RWPE1 (cell line): Measurements from ENCODE around the gene RBP3.

ENCODE experiments used
- CTCF ChIA-PET: fragments of 350-600 bp; sonication (Branson Sonifier 250); formaldehyde crosslinking; extraction: SDS; loops from one replicate; lab custom pipeline; 2021; lab: Yijun Ruan, JAX
- POLR2A ChIA-PET: fragments of 400-600 bp; formaldehyde crosslinking; extraction: SDS; loops from one replicate; lab custom pipeline; 2020; ENCODE audit warnings: antibody characterized with exemption; ENCODE audit not compliant: low non-redundant PET; lab: Yijun Ruan, JAX
- DNase-seq: peaks from one replicate; pipeline ENCODE4 v3.0.0; 2012; ENCODE audit warnings: low spot score
- H3K27ac ChIP-seq: fragments of 450-650 bp; 2 replicates; pipeline ENCODE4 v1.5.1; 2017
- TF ChIP-seq, protein P1 (sequence below): fragments of 450-650 bp; conservative IDR thresholded peaks from 2 replicates; pipeline ENCODE4 v1.5.1; 2017; ENCODE audit warnings: low read depth, mild to moderate bottlenecking

The RBP3 gene

DNA sequence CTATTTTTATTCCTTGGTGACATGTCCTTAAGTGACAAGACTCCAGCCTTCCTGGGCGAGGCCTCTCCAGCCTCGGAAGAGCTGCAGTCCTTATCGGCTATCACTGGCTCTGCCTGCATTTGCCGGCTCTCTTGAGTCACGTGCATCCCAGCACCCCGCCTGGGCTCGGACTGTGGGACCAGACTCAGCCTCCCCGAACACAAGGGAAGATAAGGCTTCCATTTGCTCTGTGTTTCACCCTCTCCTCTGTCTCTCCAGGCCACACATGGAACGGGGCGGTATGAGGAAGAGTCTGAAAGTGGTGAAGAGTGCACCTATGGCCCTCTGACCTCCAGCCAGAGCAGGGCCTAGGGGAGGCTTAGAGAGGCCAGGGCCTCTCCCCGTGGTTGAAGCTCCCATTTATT is 21.2 kb upstream of the RBP3 start:
- ChIA-PET CTCF (interaction anchor here (0.6 kb wide), 1 partner anchor 90 kb away, joined by 3 read pairs; no protein-coding TSS in a partner anchor), POLR2A (no interaction called here)
- TF ChIP-seq, protein P1, sequence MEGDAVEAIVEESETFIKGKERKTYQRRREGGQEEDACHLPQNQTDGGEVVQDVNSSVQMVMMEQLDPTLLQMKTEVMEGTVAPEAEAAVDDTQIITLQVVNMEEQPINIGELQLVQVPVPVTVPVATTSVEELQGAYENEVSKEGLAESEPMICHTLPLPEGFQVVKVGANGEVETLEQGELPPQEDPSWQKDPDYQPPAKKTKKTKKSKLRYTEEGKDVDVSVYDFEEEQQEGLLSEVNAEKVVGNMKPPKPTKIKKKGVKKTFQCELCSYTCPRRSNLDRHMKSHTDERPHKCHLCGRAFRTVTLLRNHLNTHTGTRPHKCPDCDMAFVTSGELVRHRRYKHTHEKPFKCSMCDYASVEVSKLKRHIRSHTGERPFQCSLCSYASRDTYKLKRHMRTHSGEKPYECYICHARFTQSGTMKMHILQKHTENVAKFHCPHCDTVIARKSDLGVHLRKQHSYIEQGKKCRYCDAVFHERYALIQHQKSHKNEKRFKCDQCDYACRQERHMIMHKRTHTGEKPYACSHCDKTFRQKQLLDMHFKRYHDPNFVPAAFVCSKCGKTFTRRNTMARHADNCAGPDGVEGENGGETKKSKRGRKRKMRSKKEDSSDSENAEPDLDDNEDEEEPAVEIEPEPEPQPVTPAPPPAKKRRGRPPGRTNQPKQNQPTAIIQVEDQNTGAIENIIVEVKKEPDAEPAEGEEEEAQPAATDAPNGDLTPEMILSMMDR, result no peak
- no peak overlapping the region for H3K27ac ChIP-seq
- no peak for DNase-seq

DNA sequence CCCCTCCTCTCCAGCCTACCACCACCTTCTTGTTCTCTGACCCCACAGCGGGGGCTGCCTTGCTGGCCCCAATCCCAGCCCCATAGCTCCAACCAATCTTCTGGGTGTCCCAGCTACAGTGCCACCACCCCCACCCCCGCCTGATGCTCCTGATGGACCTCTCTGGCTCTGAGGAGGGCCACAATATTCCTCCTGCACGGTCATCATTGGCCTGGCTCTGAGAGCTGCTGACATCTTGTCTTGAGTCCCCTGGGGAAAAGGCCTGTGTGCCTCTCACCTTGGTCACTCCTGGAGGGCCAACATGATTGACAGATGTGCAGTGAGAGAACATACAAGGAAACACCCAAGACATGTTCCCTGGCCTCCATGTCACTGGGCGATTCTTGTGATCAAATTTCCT is 18.3 kb upstream of the RBP3 start:
- POLR2A ChIA-PET, result no interaction called here
- no peak overlapping the region for H3K27ac ChIP-seq
- no peak for DNase-seq
- CTCF ChIA-PET, result interaction anchor here (0.7 kb wide), 1 partner anchor 305 kb away, joined by 4 read pairs; no protein-coding TSS in a partner anchor
- TF ChIP-seq, protein P1, result no peak

DNA sequence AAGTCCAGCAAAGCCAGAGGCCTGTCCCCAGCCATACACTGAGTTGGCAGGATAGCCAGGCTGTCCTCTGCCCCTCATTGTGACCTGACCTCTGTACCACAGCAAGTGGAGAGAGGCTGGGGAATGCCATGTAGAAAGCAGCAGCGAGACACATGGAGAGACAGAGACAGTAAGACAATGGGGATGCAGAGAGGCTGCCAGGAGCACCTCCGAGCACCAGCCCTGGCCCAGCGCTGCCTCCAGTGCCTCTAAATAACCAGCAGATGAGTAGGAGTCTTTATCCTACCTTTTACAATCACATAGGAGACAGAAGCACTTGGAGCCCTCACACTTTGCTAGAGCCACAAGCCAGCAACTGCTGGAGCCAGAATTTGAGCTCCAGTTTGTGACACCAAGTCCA is 17.8 kb upstream of the RBP3 start:
- DNase-seq, result no peak
- CTCF ChIA-PET, result interaction anchor here (0.7 kb wide), 1 partner anchor 306 kb away, joined by 4 read pairs; no protein-coding TSS in a partner anchor
- TF ChIP-seq, protein P1, result no peak
- no peak overlapping the region for H3K27ac ChIP-seq
- POLR2A ChIA-PET, result no interaction called here

DNA sequence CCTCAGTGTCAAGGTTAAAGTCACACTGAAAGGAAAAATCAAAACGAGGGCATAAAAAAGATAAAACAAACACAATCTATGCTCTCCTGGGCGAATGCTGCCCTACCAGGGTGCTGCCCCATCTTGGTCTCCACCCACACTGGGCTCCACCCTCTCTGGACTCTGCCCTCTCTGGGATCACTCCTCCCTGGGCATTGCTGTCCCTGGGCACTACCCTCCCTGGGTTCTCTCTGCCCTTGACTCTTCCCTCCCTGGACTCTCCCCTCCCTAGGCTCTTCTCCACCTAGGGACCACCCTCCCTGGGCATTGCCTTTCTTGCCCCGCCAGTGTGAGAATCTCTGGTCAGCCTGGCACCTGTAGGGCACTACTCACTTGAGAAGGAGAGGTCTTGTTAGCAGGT is 17.4 kb upstream of the RBP3 start:
- CTCF ChIA-PET, result interaction anchor here (0.7 to 1.6 kb wide), 2 partner anchors 10 to 306 kb away, joined by 4 read pairs; no protein-coding TSS in a partner anchor
- POLR2A ChIA-PET, result no interaction called here
- DNase-seq, result no peak
- TF ChIP-seq, protein P1, result no peak
- H3K27ac ChIP-seq, result no peak overlapping the region

DNA sequence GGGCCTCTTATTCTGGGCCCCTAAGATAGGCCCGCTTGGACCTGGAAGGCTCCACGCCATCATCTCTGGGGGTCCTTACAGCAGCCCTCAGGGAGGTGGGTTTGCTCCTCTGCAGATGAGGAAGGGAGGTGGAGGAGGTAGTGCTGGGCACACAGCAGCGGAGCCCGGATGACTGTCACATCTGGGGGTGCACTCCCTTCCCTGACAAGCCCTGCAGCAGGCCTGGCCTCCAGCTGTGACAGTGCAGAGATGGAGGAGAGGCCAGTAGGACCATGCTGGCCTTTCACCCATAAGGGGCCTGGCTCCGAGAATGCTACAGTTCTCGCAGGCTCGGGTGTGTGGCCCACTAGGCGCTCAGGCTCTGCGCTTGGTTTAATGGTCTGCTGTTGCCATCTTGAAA is 16.7 kb upstream of the RBP3 start:
- TF ChIP-seq, protein P1, result no peak
- no peak overlapping the region for H3K27ac ChIP-seq
- ChIA-PET POLR2A (no interaction called here), CTCF (interaction anchor here (1.6 kb wide), 1 partner anchor 9 kb away, joined by 4 read pairs; no protein-coding TSS in a partner anchor)
- DNase-seq, result no peak

DNA sequence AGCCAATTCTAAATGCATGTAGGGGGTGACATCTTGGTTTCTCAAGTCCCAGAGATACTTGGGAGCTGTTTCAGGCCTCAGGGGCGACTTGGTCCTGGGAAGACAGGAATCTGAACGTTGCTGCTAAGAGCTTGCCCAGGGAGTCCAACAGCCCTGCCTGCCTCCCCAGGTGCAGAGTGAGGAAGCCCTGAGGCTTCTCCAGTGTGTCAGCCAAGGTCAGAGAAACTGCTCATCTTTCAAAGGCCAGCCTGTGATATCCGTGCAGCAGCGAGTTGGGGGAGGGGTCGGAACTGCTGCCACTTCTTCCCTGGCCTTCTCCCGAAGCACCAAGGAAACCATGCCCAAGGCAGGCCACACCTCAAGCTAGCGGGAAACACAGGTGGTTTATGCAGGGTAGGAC is 16.2 kb upstream of the RBP3 start:
- ChIA-PET CTCF (interaction anchor here (0.5 to 1.6 kb wide), 2 partner anchors 9 to 31 kb away, joined by 4 read pairs; no protein-coding TSS in a partner anchor), POLR2A (no interaction called here)
- TF ChIP-seq, protein P1, result no peak
- no peak for DNase-seq
- H3K27ac ChIP-seq, result no peak overlapping the region
